ENCODE measurements around the gene GRB10.

GRB10 gene

GRCh38 chr7:50718311-50718710 lies 64.4 kb downstream of the GRB10 start:
- no peak for DNase-seq

GRCh38 chr7:50717181-50717580 lies 65.5 kb downstream of the GRB10 start:
- DNase-seq = no peak

GRCh38 chr7:50714857-50715256 lies 67.8 kb downstream of the GRB10 start:
- no peak for DNase-seq

GRCh38 chr7:50713123-50713965 lies 69.4 kb downstream of the GRB10 start:
- DNase-seq = no peak

DNA sequence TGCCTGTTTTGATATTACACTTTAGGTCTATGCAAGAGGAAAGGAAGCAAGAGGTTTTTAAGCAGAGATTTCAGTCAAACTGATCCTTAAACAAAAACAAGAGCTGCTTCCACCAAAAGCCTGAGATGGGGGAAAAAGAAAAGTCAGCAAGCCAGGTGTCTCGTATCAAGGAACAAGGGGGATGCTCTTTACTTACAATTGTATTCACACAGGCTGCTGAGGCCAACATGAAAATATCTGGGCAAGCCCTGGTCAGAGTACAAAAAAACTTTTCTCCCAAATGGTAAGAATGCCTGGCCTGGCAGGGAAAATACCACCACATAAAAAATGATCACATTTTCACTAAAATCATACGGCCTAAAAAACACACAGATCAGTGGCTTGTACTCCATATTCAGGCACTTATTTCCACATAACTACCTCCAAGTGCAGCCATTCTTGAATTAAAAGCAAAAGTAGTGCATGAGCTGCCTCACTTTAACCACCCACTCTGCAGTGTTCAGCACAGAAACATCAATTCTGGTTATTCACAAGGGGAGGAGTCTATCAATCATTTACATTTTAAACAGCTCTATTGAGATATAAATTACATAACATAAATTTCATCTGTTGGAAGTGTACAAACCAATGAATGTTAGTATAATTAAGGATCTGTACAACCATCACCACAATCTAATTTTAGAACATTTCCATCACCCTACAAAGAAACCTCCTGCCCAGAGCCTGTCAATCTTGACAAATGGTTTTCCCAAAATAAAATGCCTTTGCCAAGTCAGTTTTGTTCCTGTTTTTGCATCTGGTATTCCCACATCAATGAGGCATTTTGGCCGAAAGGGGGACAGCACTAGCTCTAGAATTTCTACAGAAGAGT lies 70.2 kb downstream of the GRB10 start:
- no peak for DNase-seq

- DNase-seq = no peak
These were observed 71.2 kb downstream of the GRB10 start for GRCh38 chr7:50711271-50712175.

DNA sequence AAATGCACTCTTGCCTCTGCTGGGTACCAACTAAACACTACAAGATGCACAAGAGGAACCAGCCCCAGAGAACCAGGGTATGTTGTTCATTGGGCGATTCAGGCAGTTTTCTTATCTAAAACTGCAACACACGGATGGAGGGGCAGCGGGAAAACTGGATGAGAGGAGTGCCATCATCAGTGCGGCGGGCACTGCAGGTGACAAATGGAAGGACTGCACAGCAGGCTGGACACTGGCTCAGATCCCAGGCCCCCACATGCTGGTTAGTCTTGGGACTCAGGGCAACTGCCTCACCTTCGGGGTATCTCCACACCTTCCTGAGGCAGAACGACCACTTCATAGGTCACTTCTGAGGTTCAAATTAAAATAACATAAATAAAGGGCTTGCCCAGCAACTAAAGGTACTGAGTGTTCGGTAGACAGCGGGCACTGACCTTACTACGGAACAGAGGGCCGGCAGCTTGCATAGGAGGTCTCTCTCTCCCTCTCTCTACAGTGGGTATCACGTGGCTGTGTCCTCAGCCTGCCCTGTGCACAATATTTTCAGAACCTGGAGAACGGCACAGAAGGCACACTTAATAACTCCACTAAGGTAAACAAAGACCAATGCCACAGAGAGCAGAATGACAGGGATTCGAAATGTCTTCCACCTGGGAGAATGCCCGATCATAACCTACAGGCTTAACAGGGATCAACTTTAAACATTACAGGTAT lies 72.1 kb downstream of the GRB10 start:
- DNase-seq = no peak

DNA sequence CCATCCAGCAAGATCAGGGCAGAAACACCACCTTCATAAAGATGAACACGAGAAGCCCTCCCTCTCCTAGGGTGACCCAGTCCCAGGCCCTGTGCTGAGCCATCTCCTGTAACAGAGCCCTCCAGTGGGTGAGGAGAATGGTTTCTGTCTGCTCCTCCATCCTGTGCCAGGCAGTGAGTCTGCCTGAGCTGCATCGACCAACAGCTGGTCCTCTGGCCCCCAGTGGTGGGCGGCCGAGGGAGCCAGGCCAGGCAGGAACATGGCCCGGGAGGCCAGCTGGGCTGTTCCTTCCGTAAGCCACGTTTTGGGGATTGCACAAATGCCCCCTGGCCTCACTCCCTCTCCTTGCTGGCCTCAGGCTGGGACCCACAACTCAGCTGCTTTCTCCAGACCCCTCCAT lies 73.5 kb downstream of the GRB10 start:
- no peak for DNase-seq

- DNase-seq = no peak
These were observed 75.3 kb downstream of the GRB10 start for GRCh38 chr7:50707236-50708006.

DNA sequence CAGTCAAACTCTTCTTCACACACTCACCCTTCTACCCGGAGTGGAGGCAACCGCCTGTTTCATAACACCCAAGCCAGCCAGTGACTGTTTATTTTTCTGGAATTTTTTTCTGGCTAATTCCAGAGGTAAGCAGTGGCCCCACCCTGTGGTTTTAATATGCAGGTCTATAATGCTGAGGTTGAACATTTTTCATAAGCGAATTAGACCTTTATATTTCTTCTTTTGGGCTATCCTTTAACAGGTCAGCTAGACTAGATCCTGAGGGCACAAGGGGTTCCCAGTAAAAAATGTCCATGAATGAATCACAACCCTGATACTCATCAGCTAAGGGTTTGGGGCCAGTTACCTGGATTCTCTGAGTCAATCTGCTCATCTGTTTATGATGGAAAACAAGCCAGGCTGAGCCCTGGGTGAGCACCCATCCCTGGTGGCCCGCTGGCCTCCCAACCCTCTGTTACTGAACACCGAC lies 76.2 kb downstream of the GRB10 start:
- DNase-seq = no peak

DNA sequence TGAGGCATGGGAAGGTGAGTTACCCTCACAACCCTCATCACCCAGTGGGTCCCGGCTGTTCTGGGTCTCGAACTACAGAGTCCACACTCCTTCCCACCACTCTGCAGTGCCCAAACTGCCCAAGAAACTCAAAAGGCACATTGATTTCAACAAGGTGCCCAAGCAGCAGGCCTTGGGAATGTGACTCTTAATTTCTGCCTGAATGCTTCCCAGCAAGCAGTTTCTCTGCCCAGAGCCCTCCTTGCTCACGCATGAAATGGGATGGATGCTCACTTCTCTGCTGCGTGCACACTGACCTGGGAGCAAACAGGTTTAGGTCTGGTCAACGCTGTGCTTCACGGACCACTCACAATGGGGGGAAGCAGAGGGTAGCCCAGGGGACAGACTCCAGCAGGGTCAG lies 77.9 kb downstream of the GRB10 start:
- no peak for DNase-seq

DNA sequence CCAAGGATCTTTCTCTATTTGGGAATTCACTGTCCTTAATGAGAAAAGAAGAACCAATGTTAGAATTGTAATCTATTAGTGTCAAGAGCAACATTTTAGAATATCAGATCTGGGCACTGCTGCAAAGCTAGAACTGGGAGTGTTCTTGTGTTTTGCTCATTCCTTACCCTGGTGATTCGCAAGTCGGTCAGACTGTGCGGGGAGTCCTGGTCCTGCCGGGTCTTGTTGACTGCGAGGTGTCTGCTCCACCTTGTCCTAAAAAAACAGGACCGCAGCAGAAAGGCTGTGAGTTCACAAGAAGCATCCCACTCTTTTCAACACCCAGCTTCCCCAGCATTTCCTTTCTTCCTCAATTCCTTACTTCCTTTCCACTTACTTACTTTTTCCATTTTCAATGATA lies 79.0 kb downstream of the GRB10 start:
- DNase-seq = no peak

- DNase-seq = no peak
These were observed 83.6 kb downstream of the GRB10 start for GRCh38 chr7:50699143-50699542.

DNA sequence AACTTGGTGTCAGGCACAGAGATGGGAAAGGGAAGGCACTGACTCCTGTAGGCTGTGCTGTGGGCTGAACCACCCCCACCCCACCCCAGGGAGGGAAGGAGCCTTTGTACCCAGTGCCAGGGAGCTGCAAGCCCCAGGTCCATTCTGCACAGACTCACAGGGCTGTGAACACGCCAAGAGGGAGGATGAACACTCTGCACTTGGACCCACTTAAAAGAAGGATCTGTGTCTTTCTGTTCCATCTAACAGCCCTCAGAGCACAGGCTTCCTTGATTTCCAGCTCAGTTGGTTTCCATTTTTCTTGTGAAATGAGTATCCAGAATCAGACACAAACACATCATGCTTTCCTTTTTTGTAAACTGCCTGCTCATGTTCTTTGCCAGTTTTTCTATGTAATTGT lies 84.9 kb downstream of the GRB10 start:
- no peak for DNase-seq

DNA sequence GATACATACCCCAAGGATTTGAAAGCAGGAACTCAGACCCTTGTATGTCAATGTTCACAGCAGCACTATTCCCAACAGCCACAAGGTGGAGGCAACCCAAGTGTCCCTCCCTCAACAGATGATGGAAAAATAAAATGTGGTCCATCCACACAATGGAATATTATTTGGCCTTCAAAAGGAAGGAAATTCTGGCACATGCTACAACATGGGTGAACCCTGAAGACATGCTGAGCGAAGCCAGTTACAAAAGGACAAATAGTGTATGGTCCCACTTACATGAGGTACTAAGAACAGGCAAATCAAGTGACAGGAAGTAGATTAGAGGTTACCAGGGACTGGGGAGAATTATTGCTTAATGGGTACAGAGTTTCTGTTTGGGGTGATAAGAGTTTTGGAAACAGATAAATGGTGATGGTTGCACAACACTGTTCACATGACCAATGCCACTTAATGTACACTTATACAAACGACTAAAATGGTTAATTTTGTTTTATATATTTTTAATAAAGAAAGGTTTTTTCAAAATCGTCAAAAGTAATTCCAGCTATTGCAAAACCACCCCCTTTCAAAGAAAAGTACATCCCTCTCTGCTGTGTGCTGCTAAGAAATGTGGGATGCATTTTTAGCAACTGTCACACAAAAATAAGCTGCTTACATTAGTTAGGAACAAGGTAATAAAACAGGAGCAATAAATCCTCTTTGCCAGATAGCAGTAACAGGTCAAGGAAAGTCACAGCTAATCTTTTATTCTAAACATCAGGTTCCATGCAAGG lies 85.7 kb downstream of the GRB10 start:
- DNase-seq = no peak

DNA sequence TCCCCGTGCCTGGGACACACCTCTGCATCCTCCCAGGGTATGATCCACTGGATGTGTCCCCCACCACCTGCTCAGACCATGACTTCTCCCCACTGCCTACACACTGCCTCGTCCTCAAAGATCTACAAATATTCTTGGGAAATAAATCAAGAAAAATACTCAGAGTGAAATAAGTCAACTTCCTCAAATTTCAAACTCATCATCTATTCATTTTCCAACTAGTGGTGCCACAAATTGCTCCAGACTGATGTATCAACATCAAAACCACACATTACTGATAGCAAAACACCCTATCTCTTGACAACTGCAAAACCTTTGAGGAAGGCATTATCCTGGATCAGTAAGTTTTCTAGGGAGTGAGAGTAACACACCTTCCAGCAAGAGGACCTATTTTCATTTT lies 87.7 kb downstream of the GRB10 start:
- no peak for DNase-seq

- DNase-seq = no peak
These were observed 89.1 kb downstream of the GRB10 start for GRCh38 chr7:50693455-50694130.

DNA sequence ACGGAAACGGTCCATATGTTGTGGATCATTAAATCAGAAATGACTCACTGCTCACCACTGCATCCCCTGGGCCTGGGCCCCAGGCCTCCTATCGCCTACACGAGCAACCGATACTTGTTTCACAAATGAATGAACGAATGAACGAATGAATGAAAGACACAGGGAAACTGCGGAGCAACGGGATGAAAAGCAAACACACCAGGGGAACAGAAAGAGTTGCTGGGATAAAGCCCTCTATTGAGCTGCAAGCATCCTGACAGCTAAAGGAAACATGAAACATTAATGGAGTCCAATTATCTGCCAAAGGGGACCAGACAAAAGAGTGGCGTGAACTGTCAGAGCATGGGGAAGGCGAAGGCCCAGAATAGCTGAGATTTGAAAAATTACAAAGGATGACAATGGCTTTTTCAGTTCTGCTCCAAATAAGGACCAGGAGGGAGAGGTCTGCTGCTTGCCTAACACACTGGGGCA lies 92.1 kb downstream of the GRB10 start:
- DNase-seq = no peak

DNA sequence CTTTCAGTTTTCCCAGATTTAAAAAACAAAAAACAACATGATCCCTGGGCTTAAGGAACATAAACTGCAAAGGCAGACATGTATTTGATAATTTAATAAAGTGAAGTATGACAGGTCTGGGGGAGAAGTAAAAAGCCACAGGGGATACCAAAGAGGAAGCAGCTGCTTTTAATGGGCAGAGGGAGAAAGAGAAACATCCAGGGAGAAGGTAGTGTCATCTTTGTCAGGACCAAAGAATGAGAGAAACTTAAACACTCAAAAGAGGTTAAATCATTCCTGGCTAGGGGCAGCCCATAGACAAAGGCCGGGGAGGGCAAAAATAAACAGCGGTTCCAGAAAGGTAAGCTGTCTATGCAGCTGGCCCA lies 94.5 kb downstream of the GRB10 start:
- no peak for DNase-seq

Measured in COR-L47 (cell line).